Hematopoietic multipotent progenitor cell treated with erythropoietin and hydrocortisone succinate and interleukin-3 and kit ligand, for 8 days (in vitro differentiated cells): Measurements from ENCODE around the gene UST.
"Not testable (repeated sequence)": the region's sequence is repeated elsewhere in the genome, so short reads cannot be mapped to it uniquely, and the experiment has no call there.

Source experiments
- DNase-seq: peaks from one replicate; pipeline ENCODE4 v3.0.0-alpha.2; 2015

UST gene

DNA sequence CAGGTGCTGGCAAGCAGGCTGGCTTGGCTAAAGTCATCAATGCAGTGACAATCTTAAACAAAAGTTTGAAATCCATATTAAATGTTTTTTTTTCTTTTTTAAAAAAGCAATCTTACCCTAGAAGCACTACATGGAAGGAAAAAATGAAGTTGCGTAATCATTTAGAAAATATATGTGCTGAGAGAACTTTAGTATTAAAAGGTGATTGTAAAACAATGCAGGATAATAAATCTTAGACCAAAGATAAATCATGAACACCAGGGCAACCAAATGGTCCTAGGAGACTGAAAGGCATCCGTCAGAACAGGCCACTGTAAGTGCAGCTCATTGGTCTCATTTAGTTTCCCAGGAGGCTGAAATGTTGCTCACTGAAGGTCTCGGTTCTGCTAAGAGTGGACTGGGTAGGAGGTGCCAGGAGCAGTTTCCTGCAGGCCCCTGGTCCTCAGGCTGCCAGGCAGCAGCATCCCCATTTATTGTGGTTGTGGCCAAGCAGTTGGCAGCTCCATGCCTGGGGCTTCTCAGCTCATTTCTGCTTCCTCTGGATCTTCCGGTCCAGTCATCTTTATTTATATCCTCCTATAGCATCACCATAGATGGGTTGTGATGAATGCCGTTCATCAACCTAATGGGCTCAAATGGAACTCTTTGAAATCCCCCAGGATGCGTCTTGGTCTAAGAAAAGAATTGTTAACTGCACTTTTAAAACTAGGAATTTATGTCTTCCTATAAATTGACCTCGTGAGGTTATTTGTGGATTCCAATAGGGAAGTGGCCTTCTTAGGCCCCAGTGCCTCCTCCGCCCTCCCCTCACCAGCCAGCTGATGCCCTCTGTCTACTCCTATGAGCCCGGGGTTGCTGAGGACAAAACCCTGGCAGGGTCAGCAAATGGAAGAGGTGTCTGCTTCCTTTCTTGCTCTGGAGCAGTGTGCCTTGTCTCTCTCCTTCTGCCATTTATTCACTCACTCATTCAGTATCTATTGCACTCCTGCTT is 269.0 kb downstream of the UST start:
- DNase-seq = no peak

DNA sequence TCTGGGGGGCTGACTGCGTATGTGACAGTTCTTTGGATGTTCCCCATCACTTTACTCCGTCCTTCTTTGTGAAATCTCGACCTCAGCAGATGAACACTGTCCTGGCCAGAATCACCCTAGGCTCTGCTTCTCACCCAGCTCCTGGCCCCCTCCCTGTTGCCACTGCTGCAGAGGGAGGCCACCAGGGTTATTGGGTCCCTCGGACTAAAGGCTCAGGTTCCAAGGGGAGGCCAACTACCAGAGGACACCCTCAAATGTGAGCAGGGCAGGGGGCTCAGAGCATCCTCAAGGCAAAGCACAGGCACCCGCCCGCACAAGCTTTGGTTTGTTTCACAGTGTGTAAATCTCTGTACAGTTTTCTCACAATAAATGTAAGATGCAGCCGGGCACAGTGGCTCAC is 269.9 kb downstream of the UST start:
- DNase-seq = no peak

DNA sequence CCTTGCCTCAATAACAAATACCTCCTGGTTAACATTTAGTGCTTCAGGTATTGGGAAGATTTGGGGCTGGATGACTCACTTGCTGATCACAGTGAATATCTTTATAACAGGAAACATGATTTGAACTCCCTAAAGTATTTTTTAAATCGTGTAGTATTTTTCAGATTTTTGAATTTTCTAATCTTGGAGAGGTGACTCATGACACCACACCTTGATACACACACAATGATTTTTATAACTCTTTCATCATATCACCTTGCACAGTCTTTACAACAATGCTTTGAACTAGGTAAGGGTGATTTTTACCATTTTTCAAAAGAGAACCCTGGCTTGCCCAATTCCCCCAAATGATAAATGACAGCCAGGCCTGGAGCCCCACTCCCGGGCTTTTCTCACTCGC is 273.5 kb downstream of the UST start:
- DNase-seq = no peak

DNA sequence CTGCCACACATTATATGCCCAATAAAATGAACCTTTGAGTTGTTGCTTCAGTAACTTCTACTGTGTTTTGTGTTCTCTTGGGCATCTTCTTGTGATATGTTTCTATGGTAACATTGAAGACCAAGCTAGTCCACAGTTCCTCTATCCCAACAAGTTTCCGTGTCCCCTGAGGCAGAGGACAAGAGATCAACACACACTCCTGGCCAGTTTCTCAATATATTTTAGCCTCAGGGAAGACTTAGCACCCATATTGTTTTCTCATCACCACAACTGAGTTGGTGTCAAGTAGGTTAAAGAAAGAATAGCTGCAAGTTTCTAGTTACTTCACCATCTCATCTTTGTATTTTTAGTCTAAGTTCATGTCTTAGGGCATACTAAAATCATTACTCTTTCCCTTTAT is 277.5 kb downstream of the UST start:
- no peak for DNase-seq

DNA sequence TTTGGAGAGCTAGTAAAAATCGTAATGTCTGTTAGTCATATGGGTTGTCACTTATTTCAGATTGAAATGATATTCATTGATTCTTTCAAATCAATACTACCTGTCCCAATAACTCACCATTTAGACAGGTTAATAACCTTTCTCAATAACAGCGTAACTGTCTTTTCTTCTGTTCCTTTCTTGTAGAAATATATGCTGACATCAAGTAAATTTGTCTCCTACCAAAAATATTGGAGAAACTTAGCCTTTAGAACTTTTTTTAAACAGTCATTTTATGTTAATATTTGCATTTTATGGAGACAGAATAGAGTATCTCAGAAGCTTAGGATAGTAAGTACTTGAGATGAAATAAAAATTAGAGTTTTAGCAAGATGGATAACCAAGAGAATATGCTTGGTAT is 278.2 kb downstream of the UST start:
- DNase-seq = no peak

DNA sequence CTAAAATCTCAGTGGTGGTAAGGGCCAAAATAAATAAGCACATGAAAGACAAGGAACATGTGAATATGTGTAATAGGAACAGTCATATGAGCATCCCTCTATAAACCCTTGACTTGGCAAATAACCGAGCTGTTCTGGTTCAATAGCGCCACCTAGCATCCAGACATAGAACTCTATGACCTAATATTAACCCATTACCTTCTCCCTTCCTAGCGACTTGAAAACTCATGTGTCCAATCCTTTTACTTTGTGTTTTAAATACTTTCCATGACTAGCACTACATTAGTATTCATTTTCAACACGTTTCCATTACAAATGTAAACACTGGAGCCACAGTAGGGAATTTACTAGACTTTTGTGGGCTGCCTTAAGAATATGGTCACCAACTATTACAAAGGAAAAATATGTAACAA is 279.7 kb downstream of the UST start:
- DNase-seq = peak; percentile 51

DNA sequence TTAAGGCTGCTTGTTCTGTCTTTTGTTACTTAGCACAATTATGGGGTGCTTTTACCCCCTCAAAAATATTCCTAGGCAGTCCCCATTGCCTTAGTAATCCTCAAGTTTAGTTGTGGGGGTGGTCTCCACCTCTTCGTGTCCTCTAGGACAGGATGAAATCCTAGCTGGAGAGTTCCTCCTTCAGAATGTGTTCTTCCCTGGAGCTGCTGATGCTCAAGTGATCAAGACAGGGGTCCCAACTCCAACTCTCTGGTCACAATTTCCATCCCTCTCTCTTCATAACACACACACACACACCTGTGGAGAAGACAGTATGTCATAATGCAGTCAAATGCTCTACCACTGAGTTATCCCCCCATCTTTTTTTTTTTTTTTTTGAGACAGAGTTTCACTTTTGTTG is 280.7 kb downstream of the UST start:
- no peak for DNase-seq

DNA sequence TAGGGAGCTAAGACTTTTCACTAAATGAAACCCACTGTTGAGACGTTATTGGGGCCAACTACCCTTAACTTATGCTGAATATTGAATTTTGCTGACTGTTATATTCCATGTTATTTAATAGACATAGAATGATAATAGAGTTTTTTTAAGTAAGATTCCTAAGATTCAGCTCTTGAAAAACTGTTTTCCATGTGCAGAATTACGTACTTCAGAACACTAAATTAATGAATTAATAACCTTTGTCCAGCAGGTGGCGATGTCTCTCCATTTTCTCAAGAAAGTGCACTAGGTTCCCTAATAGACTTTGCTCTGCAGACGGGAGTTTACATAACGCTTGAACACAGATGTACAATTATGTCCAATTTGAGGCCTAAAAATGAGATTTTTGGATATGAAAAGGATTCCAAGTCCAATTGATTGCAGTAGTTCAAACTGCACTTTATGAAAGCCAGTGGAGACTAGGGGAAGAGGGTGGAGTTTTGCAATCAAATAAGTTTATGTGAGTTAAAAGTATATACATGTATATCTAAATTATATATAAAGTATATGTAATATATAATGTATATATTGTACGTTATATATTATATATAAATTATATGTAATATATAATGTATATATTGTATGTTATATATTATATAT is 282.1 kb downstream of the UST start:
- peak; percentile 91 for DNase-seq

DNA sequence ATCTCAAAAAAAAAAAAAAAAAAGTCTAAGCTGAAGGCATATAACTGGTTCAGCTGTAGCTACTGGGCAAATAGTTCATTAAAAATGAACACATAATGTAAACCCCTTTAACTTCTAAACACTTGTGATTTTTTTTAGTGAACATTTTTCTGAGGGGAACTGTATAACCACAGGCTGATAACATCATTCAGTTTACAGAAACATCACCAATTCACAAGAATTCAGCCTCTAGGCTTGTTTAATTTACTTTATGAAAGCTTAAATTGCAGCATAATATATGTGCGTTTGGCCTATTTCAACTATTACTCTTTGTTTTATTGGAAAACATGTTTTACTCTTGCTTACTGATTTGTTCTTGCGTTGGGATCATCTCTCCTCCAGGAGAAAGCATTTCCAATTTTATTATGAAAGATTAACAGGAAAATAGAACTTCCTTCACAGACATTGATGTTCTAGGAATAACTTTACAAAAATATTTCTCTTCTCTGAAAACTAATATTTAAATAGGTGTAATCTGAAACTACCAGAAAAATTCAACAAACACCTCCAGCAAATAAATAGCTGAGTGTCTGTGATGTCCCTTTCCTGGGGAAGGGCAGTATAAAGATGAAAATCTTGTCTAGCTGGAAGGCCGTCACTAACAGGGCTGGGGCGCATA is 284.5 kb downstream of the UST start:
- no peak for DNase-seq

DNA sequence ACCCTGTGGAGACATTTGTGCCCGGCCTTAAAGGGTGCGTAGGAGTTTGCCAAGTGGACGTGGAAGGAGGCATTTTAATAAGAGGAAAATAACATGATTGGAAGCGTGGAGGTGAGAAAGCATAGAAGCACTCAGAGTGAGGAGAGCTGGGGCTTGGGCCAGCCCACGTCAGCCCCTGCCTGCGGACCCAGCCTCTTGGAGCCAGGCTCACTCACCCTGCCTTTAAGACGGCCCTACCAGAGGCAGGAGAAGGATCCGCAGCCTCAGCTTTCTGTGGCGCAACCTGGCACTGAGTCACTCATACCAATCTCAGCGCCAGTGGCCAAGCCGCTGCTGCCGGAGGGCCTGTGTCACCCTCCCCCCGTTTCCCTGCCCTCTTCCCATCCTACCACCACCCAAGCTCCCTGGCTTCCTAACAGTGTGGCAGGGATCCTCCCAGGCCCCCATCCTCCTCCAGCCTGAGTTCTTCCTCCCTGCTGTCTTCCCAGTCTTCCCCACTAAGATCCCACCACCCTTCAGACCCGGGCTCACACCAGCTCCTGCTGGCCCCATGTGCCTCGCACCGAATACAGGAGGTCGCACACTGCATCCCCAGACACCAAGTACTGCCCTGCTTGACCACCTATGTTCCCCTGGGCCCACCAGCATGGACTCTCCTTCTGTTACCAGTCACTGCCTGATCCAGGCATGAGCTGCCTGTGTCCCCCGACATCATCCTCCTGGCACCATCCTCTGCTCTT is 285.2 kb downstream of the UST start:
- no peak for DNase-seq

DNA sequence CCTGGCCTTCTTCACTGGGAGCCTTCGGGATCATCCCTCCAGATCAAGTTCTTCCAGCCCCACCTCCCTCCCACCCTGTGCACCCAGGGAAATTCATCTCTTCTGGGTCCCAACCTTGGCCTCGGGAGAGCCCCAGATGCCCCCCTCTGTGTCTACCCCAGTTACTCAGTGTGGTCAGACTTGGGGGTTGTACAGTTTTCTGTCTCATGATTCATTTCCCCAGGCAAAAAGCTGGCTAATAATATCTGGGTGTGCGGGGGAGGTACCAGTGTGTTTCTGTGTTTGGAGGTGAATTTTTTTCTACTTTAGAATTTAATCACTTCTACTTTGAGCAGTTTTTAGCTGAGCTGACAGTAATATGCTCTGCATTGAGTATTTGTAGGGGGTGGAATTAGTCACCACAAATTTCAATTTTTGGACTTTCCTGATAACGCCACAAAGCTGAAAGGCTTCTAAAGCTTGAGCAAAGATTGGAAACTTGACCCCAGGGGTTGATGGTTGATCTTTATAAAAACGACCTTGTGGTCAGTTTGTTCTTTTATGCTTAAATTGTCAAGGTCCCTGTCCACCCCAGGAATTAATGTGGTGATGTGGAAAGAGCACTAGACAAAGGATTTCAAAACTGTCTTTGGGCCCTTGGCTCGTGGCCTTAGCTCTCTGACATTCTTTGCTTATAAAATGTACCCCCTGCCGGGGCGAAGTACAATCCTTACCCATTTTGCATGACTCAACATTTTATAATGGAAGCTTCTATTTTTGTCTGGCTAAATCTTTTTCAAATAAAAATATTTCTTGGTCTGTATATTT is 286.0 kb downstream of the UST start:
- DNase-seq = peak; percentile 10

DNA sequence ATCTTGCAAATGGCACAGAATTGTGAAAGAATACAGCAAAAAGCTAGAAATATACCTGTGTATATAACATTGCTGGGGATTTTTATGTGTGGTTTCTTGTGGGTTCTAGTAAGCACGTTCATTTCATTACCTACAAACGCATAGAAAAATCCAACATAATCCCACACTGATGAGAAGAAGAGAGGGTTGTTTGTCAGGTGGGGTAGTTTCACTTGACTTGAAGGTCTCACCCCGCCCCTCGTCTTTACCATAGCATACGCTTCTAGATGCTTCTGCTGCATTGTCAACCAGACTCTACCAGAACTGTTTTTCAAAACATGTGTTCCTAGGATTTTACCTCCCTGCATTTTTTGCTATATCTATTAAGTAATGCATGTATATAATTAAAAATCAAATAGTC is 286.6 kb downstream of the UST start:
- no peak for DNase-seq

DNA sequence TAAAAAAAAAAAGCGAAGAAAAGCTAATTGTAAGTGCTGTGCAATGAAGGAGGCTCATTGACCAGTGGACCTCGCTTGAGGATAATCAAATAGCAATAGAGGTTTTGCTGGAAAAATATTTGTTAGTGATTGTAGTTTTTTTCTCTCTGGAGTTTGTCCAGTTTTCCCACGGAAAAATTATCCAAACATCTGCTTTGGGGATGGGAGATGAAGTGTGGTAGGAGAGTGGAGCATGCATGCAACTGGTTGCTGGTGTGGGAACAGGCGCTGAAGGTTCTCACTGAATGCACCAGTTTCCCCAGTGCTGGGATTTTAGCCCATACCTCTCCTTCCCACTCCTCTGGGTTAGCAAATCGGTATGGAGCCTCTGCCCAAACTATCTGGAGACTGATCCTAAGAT is 288.9 kb downstream of the UST start:
- no peak for DNase-seq

DNA sequence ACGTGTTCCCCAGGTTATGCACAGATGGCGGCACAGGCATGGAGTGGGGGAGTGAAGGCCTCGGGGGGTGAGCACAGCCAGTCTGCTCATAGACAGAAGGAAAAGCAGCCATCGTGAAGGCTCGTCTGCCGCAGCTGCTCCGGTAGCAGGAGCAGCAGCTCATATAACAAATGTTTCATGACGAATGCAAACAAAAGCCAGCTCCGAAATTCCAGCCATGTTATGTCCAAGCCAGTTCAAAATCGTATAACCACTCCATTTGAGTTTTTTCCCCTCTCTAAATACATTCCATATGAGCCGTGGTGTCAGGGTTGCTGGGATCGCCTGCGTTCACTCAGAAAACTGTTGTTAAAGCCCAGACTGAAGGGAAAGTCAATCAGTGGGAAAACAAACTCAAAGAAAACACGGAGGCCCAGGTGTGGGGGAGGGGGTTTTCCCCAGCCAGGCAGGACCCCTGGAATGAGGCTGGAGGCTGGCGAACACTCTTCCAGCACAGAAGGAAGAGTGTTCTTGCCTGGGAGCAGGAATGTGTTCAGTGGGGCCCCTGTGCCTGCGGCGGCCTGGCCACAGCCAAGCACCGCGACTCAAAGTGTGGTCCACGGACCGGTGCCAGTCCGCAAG is 290.3 kb downstream of the UST start:
- DNase-seq = no peak

DNA sequence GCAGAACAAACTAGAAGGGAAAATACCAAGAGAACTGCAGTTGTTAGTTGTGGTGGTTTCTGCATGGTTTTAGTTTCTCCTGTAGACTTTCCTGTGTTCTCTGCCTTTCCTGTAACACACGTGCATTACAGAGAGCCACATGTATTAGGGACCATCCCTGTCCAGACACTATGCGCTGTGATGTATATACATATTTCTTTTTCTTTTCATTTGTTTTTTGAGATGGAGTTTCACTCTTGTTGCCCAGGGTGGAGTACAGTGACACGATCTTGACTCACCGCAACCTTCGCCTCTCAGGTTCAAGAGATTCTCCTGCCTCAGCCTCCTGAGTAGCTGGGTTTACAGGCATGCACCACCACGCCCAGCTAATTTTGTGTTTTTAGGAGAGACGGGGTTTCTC is 292.2 kb downstream of the UST start:
- DNase-seq = not testable (repeated sequence)

DNA sequence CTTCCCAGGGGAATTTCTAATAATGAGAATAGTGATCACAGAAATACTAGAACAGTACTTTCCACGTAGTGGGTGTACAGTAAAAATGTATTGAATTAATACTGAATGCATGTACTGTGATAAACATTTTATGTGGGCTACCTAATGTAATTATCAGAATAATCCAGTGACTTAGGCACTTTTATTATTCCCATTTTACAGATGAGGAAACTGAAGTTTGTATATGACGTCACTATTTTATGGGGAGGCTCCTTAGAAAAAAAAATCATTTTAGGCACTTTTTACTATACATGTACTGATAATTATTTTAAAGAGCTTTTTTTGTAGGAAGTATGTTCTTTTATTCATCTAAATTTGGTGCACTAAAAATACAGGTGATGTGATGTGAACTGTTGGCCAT is 295.1 kb downstream of the UST start:
- DNase-seq = no peak

DNA sequence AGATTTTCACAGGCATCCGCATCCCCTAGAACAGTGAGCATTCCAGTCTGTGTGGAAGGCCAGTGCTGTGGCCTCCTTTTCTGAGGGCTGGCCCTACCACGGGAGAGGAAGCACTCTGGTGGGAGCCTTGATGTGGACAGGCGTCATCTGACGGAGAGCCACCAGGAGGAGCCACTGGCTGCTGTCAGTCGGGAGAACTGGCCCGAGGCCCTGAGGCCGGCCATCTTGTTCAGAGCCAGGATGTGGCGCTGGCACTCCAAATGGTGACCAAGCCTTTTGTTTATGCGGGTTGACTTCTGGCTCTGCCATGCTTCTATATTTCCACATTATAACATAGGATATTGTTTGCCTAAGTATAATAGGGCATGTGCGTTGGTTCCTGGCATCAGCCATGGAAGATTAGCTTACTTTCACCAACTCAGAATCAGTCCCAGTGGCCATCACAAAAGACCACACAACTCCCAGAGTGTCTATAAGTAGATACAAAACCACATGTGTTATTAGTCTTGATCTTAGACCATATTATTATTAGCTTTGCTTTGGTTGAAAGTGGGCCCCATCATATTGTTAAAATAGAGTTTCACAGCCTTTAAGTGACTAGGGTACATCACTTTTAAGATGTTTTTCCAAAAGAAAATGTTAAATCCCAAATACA is 296.8 kb downstream of the UST start:
- peak; percentile 41 for DNase-seq

DNA sequence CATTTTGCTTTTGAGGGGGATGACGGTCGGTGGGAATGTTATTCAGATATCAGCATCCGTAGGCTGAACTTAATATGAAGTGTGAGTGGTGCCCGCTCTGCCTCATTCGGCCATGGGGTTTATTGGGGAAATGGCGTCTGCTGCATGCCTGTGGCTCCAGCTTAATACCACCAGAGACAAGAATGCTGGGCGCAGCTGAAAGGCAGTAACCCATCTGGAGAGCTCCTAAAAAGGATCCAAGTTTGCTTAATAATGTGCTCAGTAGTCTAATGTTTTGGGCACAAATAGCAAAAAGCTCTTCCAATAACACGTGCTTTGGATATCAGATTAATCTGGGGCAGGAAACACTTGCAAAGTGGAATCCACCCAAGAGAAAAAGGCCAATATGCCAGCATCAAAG is 297.7 kb downstream of the UST start:
- DNase-seq = no peak

DNA sequence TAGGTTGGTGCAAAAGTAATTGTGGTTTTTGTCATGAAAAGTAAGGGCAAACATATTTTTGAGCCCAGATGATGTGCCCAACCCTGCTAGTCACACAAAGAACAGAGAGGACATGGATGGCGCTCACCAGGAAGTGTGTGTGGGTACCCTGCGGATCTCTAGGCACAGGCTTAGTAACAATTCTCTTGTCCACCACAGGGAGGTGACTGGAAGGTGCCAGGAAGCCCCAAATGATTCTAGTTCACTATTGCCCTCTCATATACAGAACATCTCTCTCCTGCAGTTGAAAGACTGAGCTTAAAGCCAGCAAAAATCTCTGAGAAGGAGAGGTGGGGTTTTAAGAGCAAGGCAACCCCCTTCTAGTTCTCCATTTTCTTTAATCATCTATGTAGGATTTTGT is 298.6 kb downstream of the UST start:
- peak; percentile 46 for DNase-seq

DNA sequence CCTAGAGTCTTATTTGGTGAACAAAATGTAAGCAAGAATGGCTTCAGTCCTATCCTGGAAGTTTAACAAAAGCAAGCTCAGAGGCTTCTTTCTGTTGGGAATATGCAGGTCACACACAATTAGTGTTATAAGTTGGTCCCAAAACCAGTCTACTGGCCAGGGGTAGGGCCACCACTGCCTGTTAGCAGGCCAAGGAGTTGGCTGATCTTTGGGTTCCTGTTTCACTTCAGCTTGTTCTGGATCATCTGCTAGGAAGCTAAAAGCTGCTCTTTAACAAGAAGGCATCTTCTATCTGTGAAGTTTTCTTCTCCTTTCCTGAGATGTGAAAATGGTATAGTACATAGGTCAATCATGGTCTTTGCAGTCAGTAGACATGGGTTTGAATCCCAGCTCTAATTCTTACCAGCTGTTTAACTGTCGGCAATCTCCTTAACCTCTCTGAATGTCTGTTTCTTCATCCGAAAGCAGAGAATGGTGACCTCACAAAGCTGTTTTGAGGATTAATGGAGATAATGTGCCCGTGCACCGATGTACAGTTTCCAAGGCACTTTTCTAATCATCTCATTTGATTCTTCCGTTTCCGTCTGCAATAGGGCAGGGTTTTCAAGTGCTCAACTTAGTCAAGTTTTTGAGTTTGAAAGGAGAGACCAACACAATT is 299.5 kb downstream of the UST start:
- no peak for DNase-seq

DNA sequence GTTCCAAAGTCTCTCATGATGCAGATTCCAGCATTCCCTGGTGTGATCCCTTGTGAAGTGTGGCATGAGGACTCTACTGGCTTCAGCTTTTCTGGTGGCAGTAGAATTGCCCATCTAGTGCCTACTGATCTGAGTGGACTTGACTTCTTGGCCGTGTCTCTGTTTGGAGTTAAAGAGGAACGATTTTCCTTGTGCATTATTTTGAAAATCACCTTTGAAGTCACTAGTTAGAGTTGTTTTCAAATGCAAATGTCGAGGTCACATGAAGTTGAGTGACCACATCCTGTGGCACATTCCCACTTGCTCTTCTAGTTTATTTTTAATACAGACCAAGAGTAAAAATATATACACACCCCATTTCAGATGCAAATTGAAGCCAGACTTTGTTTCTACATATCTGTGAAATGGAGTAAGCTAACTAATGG is 300.0 kb downstream of the UST start:
- DNase-seq = no peak
